HG03280 (cell line): ENCODE measurements around the gene HSPB7.
"Not testable (repeated sequence)": the region's sequence is repeated elsewhere in the genome, so short reads cannot be mapped to it uniquely, and the experiment has no call there.

Experiments
- ATAC-seq: cut with Tn5 transposase; IDR thresholded peaks from one replicate; pipeline ENCODE4 v1.9.1; 2021; ENCODE audit warnings: mild to moderate bottlenecking, moderate library complexity; ENCODE audit not compliant: unreplicated experiment

The HSPB7 gene

DNA sequence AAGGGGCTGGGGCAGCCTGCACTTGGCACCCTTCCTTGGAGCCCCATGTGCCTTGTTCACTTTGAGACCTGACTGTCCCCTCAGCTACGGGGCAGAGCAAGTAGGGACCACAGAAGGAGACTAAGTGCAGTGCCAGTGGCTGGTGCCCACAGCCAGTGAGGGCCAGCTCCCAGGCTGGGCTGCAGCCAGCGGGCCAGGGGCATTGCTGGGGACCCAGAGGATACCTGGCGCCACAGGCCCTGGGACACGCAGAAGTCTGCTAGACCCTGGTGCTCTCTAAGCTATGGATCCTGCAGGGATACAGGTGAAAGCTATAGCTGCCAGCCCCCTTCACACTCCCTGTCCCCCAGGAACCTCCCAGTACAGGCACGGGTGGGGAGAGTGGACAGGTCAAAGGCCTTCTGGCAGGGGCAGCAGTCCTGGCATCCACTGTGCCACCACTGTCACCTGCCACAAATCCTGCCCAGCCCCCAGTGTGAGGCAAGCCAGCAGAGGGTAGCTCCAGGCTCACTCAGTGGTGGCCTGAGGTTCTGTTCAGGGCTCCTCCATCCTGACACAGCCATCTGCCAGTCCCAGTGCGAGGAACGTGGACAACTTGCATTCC, 5.3 kb upstream of the HSPB7 start:
- ATAC-seq: no peak

DNA sequence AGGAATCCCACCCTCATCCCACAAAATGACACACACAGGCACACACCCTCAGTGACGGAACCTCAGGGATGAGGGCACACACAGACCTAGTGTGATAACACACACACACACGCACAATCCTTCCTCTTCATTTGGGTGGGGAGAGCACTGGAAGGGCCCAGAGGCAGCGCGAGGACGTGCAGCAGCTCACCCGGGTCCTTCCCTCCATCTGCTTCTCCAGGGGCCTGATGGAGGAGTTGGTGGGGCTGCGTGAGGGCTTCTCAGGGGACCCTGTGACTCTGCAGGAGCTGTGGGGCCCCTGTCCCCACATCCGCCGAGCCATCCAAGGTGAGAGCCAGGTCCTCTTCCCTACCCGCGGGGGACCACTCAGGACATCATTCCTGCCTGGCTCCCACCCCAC, 4.5 kb upstream of the HSPB7 start:
- no peak for ATAC-seq

DNA sequence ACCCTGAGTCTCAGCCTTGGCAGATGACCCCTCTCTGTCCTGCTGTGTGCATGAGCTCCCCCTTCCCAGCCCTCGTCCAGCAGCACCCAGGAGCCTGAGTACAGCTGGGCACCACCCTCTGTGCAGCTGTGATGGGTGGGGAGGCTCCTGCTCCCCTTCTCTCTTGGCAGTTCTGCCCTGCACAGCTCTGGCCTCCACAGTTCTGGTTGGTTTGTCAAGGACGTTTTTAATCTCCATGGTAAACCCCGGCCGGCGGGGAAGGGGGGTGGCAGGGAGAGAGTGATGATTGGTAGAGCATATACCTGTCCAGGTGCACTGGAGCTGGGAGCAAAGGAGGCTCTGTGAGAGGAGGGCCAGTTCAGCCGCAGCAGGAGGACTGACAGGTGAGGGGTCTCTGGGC, 3.8 kb upstream of the HSPB7 start, which contains the start of gene CLCNKA:
TSS of gene CLCNKA (plus strand) at position 356 of the 400 bp plus-strand sequence. CDS start 584 bp downstream, outside the sequence.
- no peak for ATAC-seq

DNA sequence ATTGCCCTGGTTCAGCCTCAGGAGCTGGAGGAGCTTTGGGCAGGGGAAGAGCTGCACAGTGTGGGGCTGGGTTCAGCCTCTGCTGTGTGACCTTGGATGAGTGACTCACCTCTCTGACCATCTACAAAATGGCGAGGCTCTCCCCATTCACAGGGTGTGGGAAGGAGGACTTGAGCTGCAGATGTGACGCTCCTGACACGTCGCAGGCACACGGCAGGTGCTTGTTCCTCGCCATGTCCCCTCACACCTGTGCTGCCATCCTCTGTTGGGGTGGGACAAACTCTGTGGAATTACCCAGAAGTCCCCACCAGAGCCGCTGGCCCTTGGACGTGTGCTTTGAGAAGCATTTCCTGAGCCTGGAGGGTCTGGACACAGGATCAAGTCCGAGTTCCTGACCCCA, 3.0 kb upstream of the HSPB7 start:
- ATAC-seq: not testable (repeated sequence)

DNA sequence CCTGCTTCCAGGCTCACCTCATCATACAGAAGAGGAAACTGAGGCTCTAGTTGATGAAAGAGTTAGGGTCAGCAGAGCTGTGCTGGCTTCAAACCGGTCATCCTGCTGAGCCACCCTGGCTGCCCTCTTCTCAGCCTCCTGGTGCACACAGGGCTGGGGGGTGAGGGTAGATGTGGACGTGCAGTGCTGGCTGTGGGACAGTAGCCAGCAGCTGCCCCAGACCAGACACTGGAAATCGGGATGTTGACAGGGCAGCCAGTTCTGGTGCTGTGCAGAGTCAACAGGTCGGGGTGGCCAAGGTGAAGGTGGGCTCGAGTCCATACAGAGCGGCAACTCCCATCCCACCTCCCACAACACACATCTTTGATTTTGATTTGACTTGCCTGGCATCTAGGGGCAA, 2.5 kb upstream of the HSPB7 start:
- ATAC-seq: no peak

DNA sequence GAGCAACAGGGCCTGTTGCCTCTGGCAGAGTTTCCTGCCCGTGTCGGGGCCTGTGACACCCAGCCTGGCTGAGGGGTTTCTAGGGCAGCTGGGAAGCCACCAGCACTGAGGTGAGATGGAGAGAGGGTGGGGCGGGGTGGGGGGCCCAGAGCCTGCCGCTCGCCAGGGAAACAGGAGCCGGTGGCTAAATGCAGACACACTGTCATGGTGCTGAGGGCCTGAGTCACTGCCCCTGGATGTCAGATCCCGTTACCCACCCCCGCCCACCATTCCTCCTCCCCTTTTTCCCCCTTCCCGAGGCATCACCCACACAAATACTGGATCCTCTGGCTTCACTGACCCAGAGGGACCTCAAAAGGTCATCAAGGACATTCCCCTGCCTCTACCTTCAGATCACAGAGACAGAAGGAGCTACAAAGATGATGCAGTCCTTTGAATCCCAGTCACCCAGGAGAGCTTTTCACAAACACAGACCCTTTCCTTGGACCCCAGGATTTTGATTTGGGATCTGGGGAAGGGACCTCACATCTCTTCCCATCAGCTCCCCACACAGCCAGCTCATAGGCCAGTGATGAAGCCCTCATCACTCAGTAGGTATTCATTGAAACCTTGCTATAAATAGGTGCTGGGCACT, 1.9 kb upstream of the HSPB7 start:
- ATAC-seq: no peak

DNA sequence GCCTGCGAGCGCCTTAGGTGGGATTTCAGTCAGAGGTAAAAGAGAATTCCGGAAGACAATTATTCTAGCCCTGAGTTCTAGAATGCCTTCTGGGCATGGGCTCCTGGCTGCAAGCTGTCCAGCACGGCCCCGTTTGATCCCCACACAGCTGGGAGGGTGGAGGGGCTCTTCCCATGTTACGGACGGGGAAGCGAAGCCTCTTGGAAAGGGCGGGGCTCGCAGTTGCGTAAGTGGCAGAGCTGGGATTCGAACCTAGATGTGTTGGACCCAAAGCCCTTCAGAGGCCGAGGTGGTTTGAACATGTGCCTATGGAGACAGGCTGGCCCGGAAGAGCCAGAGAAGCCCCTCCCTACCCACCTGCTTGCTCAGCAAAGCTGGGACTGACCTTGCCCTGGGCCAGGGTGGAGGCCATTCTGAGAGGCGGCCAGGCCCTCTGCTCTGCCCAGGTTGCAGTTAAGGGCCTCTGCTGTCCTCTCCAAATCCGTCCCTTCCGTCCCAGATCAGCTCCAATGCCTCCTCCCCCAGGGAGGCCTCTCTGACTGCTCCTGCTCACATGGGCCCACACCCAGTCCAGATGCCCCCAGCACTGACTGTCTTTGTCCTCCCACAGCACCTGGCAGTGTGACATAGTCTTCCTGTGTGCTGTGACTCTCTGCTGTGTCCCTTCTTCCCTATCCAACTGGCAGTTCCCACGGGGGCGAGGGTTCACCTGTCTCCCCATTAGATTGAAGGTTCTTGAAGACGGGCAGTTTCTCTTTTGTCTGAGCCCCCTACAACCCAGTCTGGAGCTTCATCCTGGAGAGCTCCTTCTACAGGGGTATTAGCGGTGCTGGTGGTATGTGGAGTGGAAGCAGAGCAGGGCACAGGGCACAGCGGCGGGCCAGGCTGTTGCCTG, 1.2 kb upstream of the HSPB7 start:
- no peak for ATAC-seq

DNA sequence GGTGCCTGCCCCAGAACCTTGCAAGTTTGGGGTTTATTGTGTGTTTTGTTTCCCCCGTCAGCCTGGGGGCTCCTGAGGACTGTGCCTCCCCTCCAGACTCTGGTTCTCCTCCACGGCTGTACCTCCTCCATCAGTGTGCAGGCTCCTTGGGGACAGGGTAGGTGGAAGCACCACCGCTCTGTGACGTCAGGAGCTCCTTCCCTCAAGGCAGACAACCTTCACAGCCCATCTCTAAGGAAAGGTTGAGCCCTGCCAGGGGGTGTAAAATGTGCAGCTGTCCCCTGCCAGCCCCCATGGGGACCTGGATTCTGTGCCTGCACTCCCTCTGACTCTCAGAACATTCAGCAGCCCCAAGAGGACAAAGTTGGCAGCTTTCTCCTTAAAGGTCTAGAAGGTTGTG, 465 bp upstream of the HSPB7 start:
- ATAC-seq: no peak

DNA sequence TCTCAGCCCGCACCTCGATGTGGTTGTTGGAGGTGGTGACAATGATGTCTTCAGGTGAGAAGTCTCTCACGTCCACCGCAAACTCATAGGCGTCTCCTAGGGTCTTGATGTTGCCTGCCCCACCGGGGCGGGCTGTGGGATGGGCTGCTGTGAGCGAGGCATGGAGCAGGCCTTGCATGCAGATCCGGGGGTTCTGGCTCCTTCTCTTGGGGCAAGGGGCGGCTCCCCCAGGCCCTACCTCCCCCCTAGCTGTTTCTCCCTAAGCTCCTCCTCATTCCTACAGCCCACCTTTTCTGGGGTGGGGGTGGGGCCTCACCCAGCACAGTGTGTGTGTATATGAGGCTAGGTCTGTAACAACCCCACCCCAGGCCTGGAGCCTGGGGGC, 775 bp downstream of the HSPB7 start:
- no peak for ATAC-seq

DNA sequence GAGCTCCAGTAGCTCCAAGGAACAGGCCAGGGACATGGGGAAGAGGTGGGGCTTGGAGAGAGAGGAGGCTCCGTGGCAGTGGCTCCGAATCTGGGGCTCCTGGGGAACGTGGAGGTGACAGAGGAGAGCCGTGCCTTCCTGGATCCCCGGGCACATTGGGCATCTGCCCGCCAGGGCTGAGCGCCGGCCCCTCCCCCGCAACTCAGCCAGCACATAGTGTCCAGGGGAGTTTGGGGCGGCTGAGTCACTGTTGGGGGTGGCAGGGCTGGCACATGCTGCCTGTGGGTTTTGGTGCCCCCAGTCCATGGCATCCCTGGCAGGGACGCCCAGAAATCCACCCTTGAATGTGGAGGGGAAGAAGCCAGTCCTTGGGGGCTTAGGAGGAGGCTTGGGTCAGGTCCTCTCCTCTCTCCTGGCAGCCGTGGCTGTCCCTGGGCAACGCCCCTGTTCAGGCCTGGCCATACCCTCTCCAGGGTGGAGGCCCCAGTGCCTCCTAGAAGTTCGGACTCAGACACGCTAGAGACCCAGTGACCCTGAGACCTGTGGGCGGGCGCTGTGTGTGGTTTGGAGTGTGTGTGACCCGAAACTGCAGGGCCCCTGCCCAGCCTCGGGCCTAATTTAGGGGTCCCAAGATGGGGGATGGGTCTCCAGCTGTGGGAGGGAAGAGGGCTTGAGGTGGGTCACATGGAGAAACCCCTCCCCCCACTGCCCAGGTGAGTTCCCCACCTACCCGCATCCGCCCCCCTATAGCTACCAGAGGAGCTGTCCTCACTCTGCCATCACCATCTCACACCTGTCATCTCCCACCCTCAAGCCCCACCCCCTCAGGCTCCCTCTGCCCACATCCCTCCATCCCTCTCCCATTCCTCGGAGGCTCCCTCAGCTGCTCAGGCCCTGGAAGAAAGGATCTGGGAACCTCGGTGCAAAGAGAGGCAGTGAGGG, 1.6 kb downstream of the HSPB7 start:
- no peak for ATAC-seq

DNA sequence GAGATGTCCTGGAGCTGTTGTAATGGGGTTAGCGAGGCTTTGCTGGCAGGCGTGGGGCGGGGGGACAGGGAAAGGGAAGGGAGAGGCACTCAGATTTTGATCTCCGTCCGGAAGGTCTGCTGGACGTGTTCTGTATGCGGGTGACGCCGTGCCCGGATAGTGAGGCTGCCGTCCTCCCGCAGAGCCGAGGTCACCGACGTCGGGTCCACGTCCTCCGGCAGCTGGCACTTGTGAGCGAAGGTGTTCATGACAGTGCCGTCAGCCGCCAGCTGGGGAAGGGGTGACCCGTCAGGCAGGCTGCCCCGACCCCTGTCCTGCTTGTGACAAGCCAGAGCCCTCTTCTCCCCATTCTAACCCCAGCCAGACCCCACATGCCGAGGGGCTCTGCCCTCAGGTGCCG, 2.4 kb downstream of the HSPB7 start:
- ATAC-seq: no peak

DNA sequence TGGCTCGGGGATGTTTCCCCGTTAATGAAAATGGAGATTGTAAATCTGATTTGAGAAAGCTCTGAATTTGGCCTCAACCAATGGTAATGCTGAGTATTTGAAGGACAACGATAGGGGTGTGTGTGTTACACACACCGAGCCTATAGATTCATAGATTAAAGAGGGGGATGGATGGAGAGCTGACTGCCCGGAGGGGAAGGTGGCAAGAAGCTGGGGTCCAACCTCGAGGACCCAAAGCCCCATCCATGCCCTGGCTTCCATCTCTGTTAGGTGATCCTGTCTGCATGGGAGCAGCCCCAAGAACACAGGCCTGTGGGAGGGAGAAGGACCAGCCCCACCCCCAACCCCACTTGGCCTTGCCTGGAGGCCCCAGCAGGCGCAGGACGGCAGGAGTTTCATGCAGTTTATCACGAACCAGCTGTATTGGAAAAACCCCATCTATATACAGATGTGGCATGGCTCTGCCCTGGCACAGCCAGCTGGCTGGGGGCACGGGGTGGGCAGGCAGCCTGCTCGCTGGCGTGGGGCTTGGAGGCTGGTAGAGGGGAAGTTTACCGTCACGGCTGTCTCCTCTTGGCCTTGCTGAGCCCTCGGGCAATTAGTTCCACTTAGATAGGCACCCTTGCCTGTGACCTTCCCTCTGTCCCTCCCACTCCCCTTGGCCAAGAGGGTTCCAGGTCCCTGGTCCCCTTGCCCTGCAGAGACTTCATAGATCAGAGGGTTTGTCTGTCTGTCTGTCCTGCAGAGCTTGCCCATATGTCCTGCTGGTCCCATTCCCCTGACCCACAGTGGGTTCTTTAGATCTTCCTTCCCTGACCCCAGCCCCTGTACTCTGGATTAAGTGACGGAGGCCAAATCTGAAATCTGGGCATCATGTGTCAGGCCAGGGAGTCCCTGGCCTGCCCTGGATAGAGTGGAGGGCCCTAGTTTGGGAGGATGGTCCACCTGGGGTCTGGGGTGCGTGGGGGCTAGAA, 3.0 kb downstream of the HSPB7 start:
- ATAC-seq: no peak

DNA sequence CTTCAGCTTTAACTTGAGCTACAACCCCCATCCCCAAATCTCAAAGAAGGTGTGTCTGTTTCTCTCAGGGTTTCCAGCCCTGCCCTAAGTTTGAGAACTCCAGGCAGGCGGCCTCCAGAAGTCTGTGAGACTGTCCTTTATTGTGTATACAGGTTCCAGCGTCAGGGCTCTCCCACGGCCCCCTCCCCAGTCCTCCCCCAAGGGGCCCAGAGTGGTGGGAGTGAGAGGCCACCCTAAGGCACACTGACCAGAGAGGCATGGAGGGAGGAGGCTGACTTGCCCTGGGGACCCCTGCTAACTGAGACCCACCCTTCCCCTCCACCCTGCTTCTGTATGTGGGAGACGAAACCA, 4.0 kb downstream of the HSPB7 start:
- no peak for ATAC-seq

DNA sequence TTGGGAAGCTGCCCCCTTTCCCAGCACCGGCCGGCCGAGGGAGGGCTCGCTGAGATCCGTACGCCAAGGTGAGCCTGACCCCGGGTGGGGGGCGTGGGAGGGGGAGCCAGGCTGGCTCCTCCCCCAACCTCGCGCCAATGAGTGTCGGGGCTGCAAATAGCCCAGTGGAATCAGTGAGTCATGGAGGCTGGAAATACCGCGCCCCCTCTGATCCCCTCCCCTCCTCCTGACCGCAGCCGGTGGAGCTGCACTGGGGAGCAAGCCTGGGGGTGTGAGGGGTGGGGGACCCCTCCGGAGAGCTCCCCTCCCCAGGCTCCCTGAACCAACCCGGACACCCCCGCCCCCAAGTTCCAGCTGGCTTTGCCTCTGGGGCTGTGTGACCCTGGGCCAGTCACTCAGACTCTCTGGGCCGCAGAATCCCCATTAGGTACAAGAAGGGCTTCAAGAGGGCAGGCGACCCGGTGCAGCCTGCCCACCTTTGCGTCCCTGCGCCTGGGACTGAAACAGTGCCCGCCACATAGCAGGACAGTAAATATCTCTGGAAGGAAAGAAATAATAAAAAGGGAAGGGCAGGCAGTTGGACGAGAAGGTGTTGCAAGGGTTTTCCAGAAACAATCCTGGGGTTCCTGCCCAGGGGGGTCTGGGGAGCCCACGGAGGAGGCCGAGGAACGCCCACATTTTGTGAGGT, 4.5 kb downstream of the HSPB7 start:
- ATAC-seq: no peak

DNA sequence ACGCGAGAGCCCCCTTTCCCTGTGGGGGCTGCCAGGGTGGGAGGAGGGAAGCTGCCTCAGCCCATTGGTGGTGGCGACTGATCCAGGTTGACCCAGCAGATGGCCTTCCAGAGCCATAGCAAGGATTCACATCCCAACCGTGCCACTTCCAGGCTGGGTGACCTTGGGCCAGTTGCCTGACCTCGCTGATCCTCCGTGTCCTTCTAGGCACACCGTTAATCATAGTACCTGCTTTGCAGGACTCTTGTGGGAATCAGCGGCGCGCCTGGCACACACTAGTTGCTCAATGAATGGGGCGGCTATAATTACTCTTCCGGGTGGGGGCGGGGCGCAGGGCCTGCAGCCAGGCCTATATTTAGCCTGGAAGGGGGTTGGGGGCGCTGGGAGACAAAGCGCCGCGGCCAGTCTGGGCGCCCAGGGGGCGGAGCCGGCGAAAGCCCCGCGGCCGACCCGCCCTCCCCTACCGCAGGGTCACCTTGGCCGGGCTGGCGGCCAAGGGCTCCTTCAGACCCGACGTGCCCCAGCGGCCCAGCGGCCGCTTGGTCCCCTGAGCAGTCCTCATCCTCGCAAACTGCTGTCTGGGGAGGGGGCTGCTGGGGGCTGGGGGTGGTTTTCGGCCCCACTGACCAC, 5.1 kb downstream of the HSPB7 start:
- no peak for ATAC-seq

DNA sequence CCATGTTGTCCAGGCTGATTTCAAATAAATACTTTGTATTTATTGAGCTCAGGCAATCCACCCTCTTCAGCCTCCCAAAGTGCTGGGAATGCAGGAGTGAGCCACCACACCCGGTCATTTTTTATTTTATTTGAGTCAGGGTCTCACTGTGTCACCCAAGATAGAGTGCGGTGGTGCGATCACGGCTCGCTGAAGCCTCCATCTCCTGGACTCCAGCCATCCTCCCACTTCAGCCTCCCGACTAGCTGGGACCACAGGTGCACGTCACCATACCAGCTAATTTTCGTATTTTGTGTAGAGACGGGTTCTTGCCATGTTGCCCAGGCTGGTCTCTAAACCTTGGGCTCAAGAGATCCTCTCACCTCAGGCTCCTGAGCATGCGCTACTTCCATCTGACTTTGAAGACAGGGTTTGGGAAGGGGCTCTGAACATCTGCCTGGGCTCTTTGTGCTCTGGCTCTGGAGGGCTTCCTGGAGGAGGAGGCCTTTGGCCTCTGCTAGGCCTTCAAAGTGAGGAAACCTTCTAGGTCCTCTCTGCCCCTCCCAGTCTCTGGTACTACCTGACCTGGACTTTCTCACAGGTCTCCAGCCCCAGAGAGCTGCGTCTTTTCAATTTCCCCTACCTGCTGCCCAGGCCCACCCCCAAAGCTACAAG, 5.8 kb downstream of the HSPB7 start:
- ATAC-seq: no peak

DNA sequence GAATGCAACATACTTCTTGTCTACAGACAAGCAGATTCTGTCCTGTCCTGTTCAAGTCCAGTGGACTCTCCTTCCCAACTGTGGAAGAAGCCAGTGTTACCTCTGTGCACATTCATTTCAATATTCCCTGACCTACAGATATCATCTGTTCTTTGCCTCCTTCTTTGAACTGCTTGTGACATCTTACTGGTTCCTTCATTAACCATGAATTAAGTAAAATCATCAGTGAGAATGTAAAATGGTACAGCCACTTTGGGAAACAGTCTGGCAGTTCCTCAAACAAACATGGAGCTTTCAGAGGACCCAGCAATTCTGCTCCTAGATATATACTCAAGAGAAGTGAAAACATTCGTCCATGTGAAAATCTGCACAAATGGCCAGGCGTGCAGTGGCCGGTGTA, 7.0 kb downstream of the HSPB7 start:
- no peak for ATAC-seq

DNA sequence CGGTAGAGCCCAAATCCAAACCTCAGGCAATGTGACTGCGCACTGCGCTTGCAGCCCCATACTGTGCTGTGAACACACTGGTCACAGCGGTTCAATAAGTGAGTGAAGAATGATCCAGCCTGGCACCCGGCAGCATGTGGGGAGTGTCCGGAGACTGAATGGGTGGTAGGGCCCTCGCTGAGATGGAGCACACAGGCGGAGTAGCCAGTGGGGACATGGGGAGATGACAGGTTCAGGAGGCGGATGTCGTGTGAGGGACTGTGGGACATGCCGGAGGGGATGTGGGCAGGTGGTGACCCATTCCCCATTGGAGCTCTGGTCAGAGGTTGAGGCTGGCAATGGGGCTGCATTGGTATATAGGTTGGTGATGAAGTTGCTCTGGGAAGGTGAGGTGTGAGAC, 8.2 kb downstream of the HSPB7 start:
- no peak for ATAC-seq
